Skeletal muscle satellite cell (primary cell): Measurements from ENCODE around the gene OR10T2. TPM values are rescaled to one million over a fixed set of nuclear protein-coding genes. Genes with fewer than 3 reads are reported as not detected.
"Not testable (repeated sequence)": the region's sequence is repeated elsewhere in the genome, so short reads cannot be mapped to it uniquely, and the experiment has no call there.

Experiments used
- H3K27me3 ChIP-seq: 2 replicates; pipeline ENCODE4 v1.7.0; 2013; ENCODE audit warnings: low read length; ENCODE audit not compliant: control insufficient read depth, insufficient read depth
- H3K36me3 ChIP-seq: 2 replicates; pipeline ENCODE4 v1.7.0; 2013; ENCODE audit warnings: mild to moderate bottlenecking, control low read depth, low read length; ENCODE audit not compliant: insufficient read depth
- H3K4me1 ChIP-seq: 2 replicates; pipeline ENCODE4 v1.7.0; 2013; ENCODE audit warnings: low read length; ENCODE audit not compliant: control insufficient read depth, insufficient read depth
- H3K4me2 ChIP-seq: 2 replicates; pipeline ENCODE4 v1.7.0; 2013; ENCODE audit warnings: mild to moderate bottlenecking, low read length
- H3K4me3 ChIP-seq: 2 replicates; pipeline ENCODE4 v1.7.0; 2013; ENCODE audit warnings: low read length
- H3K9ac ChIP-seq: 2 replicates; pipeline ENCODE4 v1.7.0; 2013; ENCODE audit warnings: mild to moderate bottlenecking, low read depth, low read length, moderate library complexity
- H3K9me3 ChIP-seq: replicated peaks from 2 replicates; pipeline ENCODE4 v1.7.0; 2013; ENCODE audit warnings: mild to moderate bottlenecking, control low read depth, low read length
- total RNA-seq: library from RNA; depleted of rRNA; stranded (reverse); fragments of >200 nt; gene quantifications from 2 replicates; pipeline ENCODE4 v1.2.3, GENCODE V29; 2012; rRNA removed

The OR10T2 gene, protein sequence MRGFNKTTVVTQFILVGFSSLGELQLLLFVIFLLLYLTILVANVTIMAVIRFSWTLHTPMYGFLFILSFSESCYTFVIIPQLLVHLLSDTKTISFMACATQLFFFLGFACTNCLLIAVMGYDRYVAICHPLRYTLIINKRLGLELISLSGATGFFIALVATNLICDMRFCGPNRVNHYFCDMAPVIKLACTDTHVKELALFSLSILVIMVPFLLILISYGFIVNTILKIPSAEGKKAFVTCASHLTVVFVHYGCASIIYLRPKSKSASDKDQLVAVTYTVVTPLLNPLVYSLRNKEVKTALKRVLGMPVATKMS
- total RNA-seq: not detected in 2 replicates

DNA sequence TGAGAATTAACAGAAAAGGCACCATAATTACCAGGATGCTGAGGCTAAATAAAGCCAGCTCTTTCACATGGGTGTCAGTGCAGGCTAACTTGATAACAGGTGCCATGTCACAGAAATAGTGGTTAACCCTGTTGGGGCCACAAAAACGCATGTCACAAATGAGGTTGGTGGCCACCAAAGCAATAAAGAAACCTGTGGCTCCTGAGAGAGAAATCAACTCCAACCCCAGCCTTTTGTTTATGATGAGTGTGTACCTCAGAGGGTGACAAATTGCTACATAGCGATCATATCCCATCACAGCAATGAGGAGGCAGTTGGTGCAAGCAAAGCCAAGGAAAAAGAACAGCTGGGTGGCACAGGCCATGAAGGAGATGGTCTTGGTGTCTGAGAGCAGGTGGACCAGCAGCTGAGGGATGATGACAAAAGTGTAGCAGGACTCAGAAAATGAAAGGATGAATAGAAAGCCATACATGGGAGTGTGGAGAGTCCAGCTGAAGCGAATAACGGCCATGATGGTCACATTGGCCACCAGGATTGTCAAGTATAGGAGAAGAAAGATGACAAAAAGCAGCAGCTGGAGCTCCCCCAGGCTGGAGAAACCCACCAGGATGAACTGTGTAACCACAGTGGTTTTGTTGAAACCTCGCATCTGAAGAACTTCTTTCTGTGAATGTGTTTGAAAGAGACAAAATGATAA lies at the start of gene OR10T2:
TSS of gene OR10T2 (minus strand) at position 649 of the 697 bp plus-strand sequence. CDS start at position 649, 0 bp downstream.
- Histone ChIP-seq H3K36me3 (no peaks in the 10 kb centered on the region), H3K4me2 (no peak within 1 kb of the TSS), H3K4me3 (no peak within 1 kb of the TSS), H3K4me1 (no peaks in the 10 kb centered on the region), H3K9ac (no peak within 1 kb of the TSS), H3K27me3 (no peaks in the 10 kb centered on the region), H3K9me3 (no peaks in the 10 kb centered on the region)

DNA sequence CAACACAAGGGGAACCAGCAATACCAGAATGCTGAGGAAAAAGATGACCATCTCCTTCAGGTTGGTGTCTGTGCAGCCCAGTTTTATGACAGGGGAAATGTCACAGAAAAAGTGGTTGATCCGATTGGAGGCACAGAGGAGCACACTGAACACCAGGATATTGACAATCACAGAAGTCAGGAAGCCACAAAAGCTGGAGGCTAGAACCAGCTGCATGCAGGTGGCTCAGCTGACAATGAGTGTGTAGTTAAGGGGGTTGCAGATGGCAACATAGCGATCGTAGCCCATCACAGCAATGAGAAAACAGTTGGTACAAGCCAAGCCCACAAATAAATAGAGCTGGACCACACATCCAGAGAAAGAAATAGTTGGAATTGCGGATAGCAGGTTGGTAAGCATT lies 46.1 kb upstream of the OR10T2 start:
- Histone ChIP-seq H3K36me3 (no peaks in the 10 kb centered on the region), H3K4me3 (no peak overlapping the region), H3K9ac (no peak overlapping the region), H3K9me3 (no peaks in the 10 kb centered on the region), H3K4me2 (no peak overlapping the region), H3K4me1 (no peaks in the 10 kb centered on the region), H3K27me3 (no peaks in the 10 kb centered on the region)

DNA sequence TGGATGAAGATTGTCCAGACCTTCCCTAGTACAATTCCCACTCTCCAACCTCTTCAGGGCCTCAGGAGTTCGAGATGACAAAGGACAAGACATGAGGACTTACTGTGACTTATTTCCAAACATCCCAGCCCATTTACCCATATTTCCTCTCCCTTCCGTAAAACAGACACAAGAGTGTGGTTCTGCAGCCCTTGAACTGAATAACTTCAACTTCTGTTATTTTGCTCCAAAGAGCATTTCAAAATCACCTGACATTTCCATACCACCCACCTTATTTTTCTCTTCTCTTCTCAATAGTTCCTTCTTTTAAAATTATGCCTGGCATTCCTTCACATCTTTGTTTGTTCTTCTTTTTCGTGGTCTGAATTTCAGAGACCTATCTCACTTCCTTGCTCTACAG lies 35.5 kb upstream of the OR10T2 start:
- Histone ChIP-seq H3K9ac (no peak overlapping the region), H3K4me1 (no peaks in the 10 kb centered on the region), H3K36me3 (no peaks in the 10 kb centered on the region), H3K4me3 (no peak overlapping the region), H3K27me3 (no peaks in the 10 kb centered on the region), H3K9me3 (no peaks in the 10 kb centered on the region), H3K4me2 (no peak overlapping the region)

DNA sequence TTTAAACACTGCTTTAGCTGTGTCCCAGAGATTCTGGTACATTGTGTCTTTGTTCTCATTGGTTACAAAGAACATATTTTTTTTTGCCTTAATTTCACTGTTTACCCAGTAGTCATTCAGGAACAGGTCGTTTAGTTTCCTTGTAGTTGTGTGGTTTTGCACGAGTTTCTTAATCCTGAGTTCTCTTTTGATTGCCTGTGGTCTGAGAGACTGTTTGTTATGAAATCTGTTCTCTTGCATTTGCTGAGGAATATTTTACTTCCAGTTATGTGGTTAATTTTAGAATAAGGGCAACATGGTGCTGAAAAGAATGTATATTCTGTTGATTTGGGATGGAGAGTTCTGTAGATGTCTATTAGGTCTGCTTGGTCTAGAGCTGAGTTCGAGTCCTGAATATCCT lies 30.9 kb upstream of the OR10T2 start:
- H3K4me3 ChIP-seq, H3K36me3 ChIP-seq, H3K9ac ChIP-seq, H3K9me3 ChIP-seq, H3K4me2 ChIP-seq, H3K27me3 ChIP-seq, H3K4me1 ChIP-seq: not testable (repeated sequence)

DNA sequence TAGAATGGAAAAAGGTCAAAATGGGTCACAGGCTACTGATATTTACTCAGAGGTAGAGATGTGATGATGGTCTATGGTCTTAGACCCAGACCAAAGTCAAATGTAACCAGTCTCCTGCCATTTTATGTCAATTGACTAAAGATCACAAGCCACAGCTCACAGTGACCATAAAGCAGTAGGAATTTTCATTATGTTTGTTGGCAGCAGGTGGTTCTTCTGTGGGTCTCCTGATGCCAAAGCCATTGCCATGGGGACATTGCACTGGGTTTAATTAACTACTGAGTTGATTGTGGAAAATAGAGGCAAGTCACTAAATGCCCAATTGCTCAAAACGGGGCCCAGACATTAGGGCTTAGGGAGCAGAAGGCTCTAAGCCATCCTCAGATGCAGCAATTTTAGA lies 26.9 kb upstream of the OR10T2 start, which contains the start of gene OR10K2:
TSS of gene OR10K2 (minus strand) at position 101 of the 400 bp plus-strand sequence. CDS start 5,371 bp downstream, outside the sequence.
- H3K36me3 ChIP-seq: no peaks in the 10 kb centered on the region
- H3K9me3 ChIP-seq: no peaks in the 10 kb centered on the region
- H3K4me3 ChIP-seq: no peak within 1 kb of the TSS
- no peak within 1 kb of the TSS for H3K4me2 ChIP-seq
- no peak within 1 kb of the TSS for H3K9ac ChIP-seq
- no peaks in the 10 kb centered on the region for H3K27me3 ChIP-seq
- no peaks in the 10 kb centered on the region for H3K4me1 ChIP-seq

DNA sequence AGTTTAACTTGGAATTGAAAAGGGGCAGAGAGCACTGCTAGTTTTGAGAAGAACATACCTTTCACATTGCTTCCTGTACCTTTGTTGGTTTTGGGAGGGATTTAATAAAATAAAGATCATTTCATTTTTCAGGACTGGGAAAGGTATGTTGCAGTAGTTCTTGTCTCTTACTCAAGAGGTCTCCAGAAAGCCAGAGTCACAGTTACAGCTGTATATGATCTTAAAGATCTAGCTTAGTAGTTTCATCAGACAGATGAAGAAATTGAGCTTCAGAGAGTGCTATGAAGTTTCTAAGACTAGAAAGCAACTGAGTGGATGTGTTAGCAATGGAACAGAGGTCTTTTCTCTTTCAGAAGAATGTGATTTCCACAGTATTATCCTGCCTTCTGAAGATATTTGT lies 25.8 kb upstream of the OR10T2 start:
- H3K4me2 ChIP-seq: no peak overlapping the region
- no peaks in the 10 kb centered on the region for H3K27me3 ChIP-seq
- H3K4me3 ChIP-seq: no peak overlapping the region
- H3K4me1 ChIP-seq: no peaks in the 10 kb centered on the region
- H3K9me3 ChIP-seq: no peaks in the 10 kb centered on the region
- no peaks in the 10 kb centered on the region for H3K36me3 ChIP-seq
- H3K9ac ChIP-seq: no peak overlapping the region

DNA sequence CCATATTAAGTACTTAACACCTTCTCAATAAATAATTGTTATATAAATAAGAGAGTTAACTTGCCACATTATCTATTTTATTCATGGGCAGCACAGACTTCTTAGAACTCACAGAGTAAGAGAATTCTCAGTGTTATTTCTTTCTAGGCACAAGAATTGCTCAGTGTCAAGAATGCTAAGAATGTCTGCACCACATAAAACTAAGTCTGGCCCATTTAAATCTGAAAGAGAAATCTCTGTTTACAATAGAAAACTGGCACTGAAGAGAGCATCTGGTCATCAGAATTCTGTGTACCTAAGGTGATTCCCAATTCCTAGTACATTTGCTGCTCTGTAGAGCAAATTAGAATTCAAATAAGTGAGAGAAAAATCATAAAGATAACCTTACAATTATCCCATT lies 22.9 kb upstream of the OR10T2 start:
- Histone ChIP-seq H3K9ac (no peak overlapping the region), H3K9me3 (no peaks in the 10 kb centered on the region), H3K27me3 (no peaks in the 10 kb centered on the region), H3K36me3 (no peaks in the 10 kb centered on the region), H3K4me1 (no peaks in the 10 kb centered on the region), H3K4me2 (no peak overlapping the region), H3K4me3 (no peak overlapping the region)

DNA sequence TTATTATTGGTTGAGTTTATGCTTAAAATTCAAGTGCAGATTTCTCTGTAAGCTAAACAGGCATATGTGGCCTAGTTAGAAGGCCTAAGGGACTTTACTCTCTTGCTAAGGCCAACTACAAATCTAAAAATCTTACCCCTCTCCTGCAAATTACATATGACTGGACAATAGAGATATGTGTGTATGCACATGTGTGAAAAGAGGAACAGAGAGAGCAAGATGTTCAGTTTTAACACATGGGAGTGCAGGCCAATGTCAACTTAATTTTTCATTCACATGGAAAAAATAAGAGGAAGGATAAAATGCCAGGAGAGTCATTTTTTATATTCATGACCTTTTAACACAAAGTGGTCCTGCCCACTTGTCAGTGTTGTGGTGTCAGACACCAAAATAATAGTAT lies 18.3 kb upstream of the OR10T2 start:
- H3K9me3 ChIP-seq: no peaks in the 10 kb centered on the region
- no peaks in the 10 kb centered on the region for H3K4me1 ChIP-seq
- H3K4me2 ChIP-seq: no peak overlapping the region
- H3K9ac ChIP-seq: no peak overlapping the region
- no peaks in the 10 kb centered on the region for H3K27me3 ChIP-seq
- no peak overlapping the region for H3K4me3 ChIP-seq
- H3K36me3 ChIP-seq: no peaks in the 10 kb centered on the region

DNA sequence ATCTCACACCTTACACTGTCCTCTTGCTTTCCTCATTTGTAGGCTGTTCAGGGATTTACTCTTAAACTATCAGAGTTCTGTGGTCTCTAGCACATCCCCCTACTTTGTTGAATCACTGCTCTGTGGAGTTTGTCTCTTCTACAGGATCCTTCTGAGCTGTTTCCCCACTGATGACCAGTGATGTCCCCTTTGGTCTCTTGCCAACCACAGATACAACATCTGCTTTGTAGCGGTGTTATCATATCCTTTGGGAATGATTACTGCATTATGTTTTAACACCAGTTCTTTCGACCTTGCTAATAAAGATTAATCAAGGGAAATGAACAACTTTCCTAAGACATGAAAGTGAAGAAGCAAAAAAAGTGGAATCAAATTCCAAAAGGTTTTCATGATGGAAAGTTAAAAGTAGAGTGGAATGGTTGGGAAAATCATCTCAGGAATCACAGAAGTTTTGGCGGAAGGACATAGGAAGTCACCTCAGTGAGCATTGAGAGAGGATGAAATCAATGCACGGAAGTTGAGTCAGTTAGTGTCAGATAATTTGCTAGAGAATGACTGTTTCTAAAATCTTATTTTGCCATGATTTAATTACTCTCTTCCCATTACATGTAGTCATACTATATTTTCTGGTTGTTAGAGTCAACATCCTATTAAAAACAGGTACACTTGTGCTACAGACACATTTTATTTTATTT lies 15.5 kb upstream of the OR10T2 start:
- no peaks in the 10 kb centered on the region for H3K27me3 ChIP-seq
- no peak overlapping the region for H3K4me3 ChIP-seq
- no peaks in the 10 kb centered on the region for H3K9me3 ChIP-seq
- no peaks in the 10 kb centered on the region for H3K4me1 ChIP-seq
- no peaks in the 10 kb centered on the region for H3K36me3 ChIP-seq
- no peak overlapping the region for H3K9ac ChIP-seq
- no peak overlapping the region for H3K4me2 ChIP-seq

DNA sequence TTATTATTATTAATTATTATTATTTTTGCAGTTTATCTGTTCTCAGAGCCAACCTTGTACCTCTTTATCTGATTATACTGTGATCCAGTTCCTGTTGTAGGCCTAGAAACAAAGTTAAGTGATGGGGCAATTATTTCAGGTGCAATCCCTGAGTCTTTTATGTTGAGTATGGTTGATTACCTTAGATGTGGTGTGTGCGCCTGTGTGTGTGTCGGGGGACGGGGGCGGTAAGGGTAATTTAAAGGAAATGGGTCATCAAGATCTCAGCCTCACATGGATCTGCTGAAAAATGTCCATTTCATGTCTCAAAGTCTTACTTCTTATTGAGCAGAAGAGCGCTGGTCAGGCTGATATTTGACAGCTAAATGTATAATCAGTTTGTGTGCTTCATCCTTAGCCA lies 7.8 kb upstream of the OR10T2 start:
- H3K4me1 ChIP-seq: no peaks in the 10 kb centered on the region
- no peaks in the 10 kb centered on the region for H3K36me3 ChIP-seq
- no peak overlapping the region for H3K4me3 ChIP-seq
- no peaks in the 10 kb centered on the region for H3K9me3 ChIP-seq
- no peaks in the 10 kb centered on the region for H3K27me3 ChIP-seq
- H3K9ac ChIP-seq: no peak overlapping the region
- H3K4me2 ChIP-seq: no peak overlapping the region

DNA sequence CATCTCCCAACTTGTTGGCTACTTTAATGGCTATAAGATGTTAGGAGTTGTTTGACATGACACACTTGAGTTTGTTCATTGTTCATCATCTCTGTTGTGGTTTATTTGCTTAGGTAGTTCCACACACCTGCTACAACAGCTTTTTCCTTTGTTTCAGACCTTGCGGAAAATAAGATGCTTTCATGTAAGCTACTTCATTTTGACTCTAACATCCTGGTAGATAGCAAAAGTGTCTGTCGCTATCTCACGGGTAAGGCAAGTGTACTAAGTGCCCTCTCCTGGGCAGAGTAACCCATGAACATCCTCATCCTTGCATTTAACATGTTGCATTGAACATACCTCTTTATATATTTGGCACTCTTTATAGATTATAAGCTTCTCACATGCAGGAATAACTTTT lies 1.6 kb upstream of the OR10T2 start:
- no peak overlapping the region for H3K4me2 ChIP-seq
- no peak overlapping the region for H3K4me3 ChIP-seq
- H3K36me3 ChIP-seq: no peaks in the 10 kb centered on the region
- no peaks in the 10 kb centered on the region for H3K9me3 ChIP-seq
- H3K9ac ChIP-seq: no peak overlapping the region
- no peaks in the 10 kb centered on the region for H3K4me1 ChIP-seq
- no peaks in the 10 kb centered on the region for H3K27me3 ChIP-seq
